ENCODE measurements around the gene ARID1A. TPM values are rescaled to one million over a fixed set of nuclear protein-coding genes. Genes with fewer than 3 reads are reported as not detected.

ARID1A gene
- total and polyA plus RNA-seq, 12 donors = 14.5 to 62.5 (median 43.5) TPM

DNA sequence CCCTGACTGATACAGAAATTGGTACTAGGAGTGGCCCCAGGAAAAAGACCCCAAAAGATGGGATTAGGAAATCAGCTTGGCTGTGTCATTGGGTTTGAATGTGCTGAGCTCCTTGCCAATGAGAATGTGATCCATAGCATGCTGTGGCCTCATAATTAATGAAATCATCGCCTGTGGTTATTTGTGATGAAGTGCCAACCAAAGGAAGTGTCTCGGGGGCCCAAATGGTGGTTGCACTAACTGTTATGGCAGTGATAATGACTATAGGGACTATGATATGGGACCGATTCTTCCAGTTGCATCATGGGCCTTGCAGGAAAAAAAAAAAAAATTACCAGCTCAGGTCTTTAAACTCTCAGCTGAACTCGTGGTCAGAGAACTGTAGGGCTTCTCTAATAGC, 115.2 kb downstream of the ARID1A start:
- WGBS, 2 donors = 76 to 82% methylated on average over 4 of the region's 4 CpGs
- Histone ChIP-seq H3K27me3 (no peaks in the 10 kb centered on the region), H3K36me3 (no peaks in the 10 kb centered on the region), H3K27ac (no peak overlapping the region), H3K4me1 (peaks cover 0 to 13% (median 0%) of the 10 kb centered on the region in 9 donors), H3K9me3 (peaks cover 0 to 4% (median 0%) of the 10 kb centered on the region in 11 donors), H3K4me3 (no peak overlapping the region)
- ATAC-seq (no peak), DNase-seq (no peak)
- intact Hi-C loops (cut with DNase I) = loop anchor here in 8 of 10 donors (2.0 to 10.0 kb wide), 4 partner anchors 64 to 1084 kb away; no protein-coding TSS in a partner anchor
- TF ChIP-seq, protein P1, sequence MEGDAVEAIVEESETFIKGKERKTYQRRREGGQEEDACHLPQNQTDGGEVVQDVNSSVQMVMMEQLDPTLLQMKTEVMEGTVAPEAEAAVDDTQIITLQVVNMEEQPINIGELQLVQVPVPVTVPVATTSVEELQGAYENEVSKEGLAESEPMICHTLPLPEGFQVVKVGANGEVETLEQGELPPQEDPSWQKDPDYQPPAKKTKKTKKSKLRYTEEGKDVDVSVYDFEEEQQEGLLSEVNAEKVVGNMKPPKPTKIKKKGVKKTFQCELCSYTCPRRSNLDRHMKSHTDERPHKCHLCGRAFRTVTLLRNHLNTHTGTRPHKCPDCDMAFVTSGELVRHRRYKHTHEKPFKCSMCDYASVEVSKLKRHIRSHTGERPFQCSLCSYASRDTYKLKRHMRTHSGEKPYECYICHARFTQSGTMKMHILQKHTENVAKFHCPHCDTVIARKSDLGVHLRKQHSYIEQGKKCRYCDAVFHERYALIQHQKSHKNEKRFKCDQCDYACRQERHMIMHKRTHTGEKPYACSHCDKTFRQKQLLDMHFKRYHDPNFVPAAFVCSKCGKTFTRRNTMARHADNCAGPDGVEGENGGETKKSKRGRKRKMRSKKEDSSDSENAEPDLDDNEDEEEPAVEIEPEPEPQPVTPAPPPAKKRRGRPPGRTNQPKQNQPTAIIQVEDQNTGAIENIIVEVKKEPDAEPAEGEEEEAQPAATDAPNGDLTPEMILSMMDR (IDR thresholded peaks at IDR 0.05) = no peak

DNA sequence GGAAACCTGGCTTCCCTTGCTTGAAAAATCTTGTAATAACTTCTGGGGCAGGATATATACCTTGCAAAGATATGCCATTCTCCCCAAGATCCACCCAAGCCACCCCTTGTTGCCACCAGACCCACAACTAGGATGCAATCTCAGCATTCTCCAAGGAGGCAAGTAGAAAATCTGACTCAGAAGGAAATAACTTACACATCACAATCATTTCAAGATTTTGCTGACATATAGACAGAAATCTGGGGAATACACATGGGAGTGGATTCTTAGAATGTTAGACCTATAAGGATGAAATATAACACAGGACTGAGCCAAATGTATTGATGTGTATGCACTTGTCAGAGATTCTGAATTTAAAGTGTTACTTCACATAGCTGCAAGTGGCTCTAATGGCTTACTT, 115.9 kb downstream of the ARID1A start:
- H3K27me3 ChIP-seq = no peaks in the 10 kb centered on the region
- intact Hi-C loops (cut with DNase I) = loop anchor here in 8 of 10 donors (2.0 to 10.0 kb wide), 4 partner anchors 63 to 1084 kb away; no protein-coding TSS in a partner anchor
- H3K36me3 ChIP-seq = no peaks in the 10 kb centered on the region
- DNase-seq (no peak), ATAC-seq (no peak)
- H3K27ac ChIP-seq = no peak overlapping the region
- peaks cover 0 to 4% (median 0%) of the 10 kb centered on the region in 11 donors for H3K9me3 ChIP-seq
- TF ChIP-seq, protein P1 (IDR thresholded peaks at IDR 0.05) = no peak
- H3K4me3 ChIP-seq = no peak overlapping the region
- peaks cover 0 to 13% (median 0%) of the 10 kb centered on the region in 9 donors for H3K4me1 ChIP-seq

DNA sequence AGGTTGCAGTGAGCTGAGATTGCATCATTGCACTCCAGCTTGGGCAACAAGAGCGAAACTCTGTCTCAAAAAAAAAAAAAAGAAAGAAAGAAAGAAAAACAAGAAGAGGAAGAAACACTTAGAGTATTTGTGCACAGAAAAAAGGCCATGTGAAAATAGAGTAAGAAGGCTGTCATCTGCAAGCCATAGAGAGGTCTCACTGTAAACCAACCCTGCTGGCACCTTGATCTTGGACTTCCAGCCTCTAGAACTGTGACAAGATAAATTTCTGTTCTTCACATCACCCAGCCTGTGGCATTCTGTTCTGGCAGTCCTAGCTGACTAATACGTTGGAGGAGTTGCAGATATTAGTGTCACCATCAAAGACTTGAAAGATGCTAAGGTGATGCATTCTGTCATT, 118.6 kb downstream of the ARID1A start:
- DNase-seq (no peak), ATAC-seq (no peak)
- TF ChIP-seq, protein P1 (IDR thresholded peaks at IDR 0.05) = no peak
- intact Hi-C loops (cut with DNase I) = loop anchor here in 7 of 10 donors (5.0 to 10.0 kb wide), 3 partner anchors 60 to 1087 kb away; no protein-coding TSS in a partner anchor
- 90 to 92% methylated on average over 2 of the region's 2 CpGs for WGBS, 2 donors
- H3K27me3 ChIP-seq = no peaks in the 10 kb centered on the region
- peaks cover 0 to 4% (median 0%) of the 10 kb centered on the region in 11 donors for H3K9me3 ChIP-seq
- no peak overlapping the region for H3K4me3 ChIP-seq
- H3K27ac ChIP-seq = no peak overlapping the region
- H3K4me1 ChIP-seq = peaks cover 0 to 13% (median 0%) of the 10 kb centered on the region in 9 donors
- H3K36me3 ChIP-seq = no peaks in the 10 kb centered on the region

DNA sequence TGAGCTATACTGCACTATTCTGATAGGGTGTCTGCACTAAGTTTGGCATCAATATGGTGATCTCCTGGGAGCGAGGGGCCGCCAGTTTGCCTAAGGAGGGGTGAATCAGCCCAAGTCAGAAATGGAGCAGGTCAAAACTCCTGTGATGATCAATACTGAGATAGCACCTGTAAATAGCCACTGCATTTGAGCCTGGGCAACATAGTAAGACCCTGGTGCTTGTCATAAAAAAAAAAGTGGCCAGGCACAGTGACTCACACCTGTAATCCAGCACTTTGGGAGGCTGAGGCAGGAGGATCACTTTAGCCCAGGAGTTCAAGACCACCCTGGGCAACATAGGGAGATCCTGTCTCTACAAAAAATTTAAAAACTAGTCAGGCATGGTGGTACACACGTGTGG, 119.1 kb downstream of the ARID1A start:
- TF ChIP-seq, protein P1 (IDR thresholded peaks at IDR 0.05) = no peak
- Histone ChIP-seq H3K4me1 (peaks cover 0 to 13% (median 0%) of the 10 kb centered on the region in 9 donors), H3K36me3 (no peaks in the 10 kb centered on the region), H3K27me3 (no peaks in the 10 kb centered on the region), H3K4me3 (no peak overlapping the region), H3K27ac (no peak overlapping the region), H3K9me3 (peaks cover 0 to 4% (median 0%) of the 10 kb centered on the region in 11 donors)
- intact Hi-C loops (cut with DNase I) = loop anchor here in 7 of 10 donors (5.0 to 10.0 kb wide), 3 partner anchors 60 to 1088 kb away; no protein-coding TSS in a partner anchor
- ATAC-seq = no peak
- WGBS, 2 donors = 93 to 94% methylated on average over 3 of the region's 3 CpGs
- DNase-seq = no peak

Measured in heart right ventricle (tissue), 16 donors.